HEK293 (cell line): ENCODE data around the gene TUG1.

ENCODE experiments used
- CTCF ChIA-PET: fragments of 350-600 bp; formaldehyde crosslinking; extraction: SDS; loops from one replicate; lab custom pipeline; 2021; ENCODE audit warnings: antibody characterized with exemption; lab: Yijun Ruan, JAX
- POLR2A ChIA-PET: fragments of 300-600 bp; formaldehyde crosslinking; extraction: SDS; loops from one replicate; lab custom pipeline; 2020; ENCODE audit warnings: antibody characterized with exemption, inconsistent platforms; lab: Yijun Ruan, JAX
- H3K27ac ChIP-seq: fragments of 200-500 bp; sonication (Bioruptor generic); 2 replicates; pipeline ENCODE4 v1.5.1; 2014; ENCODE audit warnings: low read depth, low read length, control low read depth, inconsistent platforms; ENCODE audit errors: extremely low read depth
- H3K36me3 ChIP-seq, 2 experiments: fragments of 200-500 bp in 1 of 2; sonication (Bioruptor generic) in 1 of 2; 1 replicate in 1 of 2; 2 replicates in 1 of 2; pipeline ENCODE4 v1.5.1; 2014 to 2017; ENCODE audit warnings: inconsistent platforms in 2 of 2, low read length in 2 of 2; ENCODE audit not compliant: control insufficient read depth in 2 of 2, insufficient read depth in 1 of 2
- H3K4me1 ChIP-seq: fragments of 200-500 bp; sonication (Bioruptor generic); 2 replicates; pipeline ENCODE4 v1.5.1; 2014; ENCODE audit warnings: mild to moderate bottlenecking, low read length, inconsistent platforms; ENCODE audit not compliant: control insufficient read depth, insufficient read depth
- H3K4me3 ChIP-seq: 2 replicates; pipeline ENCODE4 v1.5.1; 2011; ENCODE audit warnings: low read depth, mild to moderate bottlenecking, control low read depth, low read length, moderate library complexity
- H3K9me3 ChIP-seq: fragments of 200-500 bp; sonication (Bioruptor generic); 2 replicates; pipeline ENCODE4 v1.5.1; 2014; ENCODE audit warnings: low read depth, low read length, inconsistent platforms; ENCODE audit not compliant: control insufficient read depth, insufficient read depth
- CTCF ChIP-seq: fragments of 450-650 bp; formaldehyde crosslinking; IDR thresholded peaks from 2 replicates; pipeline ENCODE4 v1.5.1; 2016; ENCODE audit warnings: missing biosample characterization, missing genetic modification characterization
- GLI4 ChIP-seq: fragments of 450-650 bp; formaldehyde crosslinking; IDR thresholded peaks from 2 replicates; pipeline ENCODE4 v1.5.1; 2016; ENCODE audit warnings: missing biosample characterization, missing genetic modification characterization
- GLIS1 ChIP-seq: fragments of 450-650 bp; formaldehyde crosslinking; IDR thresholded peaks from 2 replicates; pipeline ENCODE4 v1.5.1; 2016; ENCODE audit warnings: missing biosample characterization, missing genetic modification characterization
- HOXC10 ChIP-seq: sonication (generic); formaldehyde crosslinking; IDR thresholded peaks from 2 replicates; pipeline ENCODE4 v1.8.1; 2023; ENCODE audit warnings: mild to moderate bottlenecking, missing genetic modification reagents
- KLF16 ChIP-seq: fragments of 450-650 bp; formaldehyde crosslinking; IDR thresholded peaks from 2 replicates; pipeline ENCODE4 v1.5.1; 2017; ENCODE audit warnings: missing biosample characterization, missing genetic modification characterization
- KLF17 ChIP-seq: fragments of 450-650 bp; formaldehyde crosslinking; IDR thresholded peaks from 2 replicates; pipeline ENCODE4 v1.5.1; 2016; ENCODE audit warnings: missing biosample characterization, missing genetic modification characterization
- SCRT1 ChIP-seq: fragments of 450-650 bp; formaldehyde crosslinking; IDR thresholded peaks from 2 replicates; pipeline ENCODE4 v1.5.1; 2016; ENCODE audit warnings: missing biosample characterization, missing genetic modification characterization, borderline replicate concordance
- TCF7L2 ChIP-seq: IDR thresholded peaks from 2 replicates; pipeline ENCODE4 v1.6.1; 2011; ENCODE audit warnings: low read depth, mild to moderate bottlenecking, inconsistent platforms, low read length, moderate library complexity, borderline replicate concordance
- ZBTB11 ChIP-seq: fragments of 450-650 bp; formaldehyde crosslinking; conservative IDR thresholded peaks from 2 replicates; pipeline ENCODE4 v1.5.1; 2016; ENCODE audit warnings: low read depth, missing biosample characterization, missing genetic modification characterization
- ZNF112 ChIP-seq: fragments of 450-650 bp; formaldehyde crosslinking; IDR thresholded peaks from 2 replicates; pipeline ENCODE4 v1.5.0; 2017; ENCODE audit warnings: missing biosample characterization, missing genetic modification characterization
- ZNF2 ChIP-seq: fragments of 450-650 bp; formaldehyde crosslinking; IDR thresholded peaks from 2 replicates; pipeline ENCODE4 v1.5.1; 2016; ENCODE audit warnings: missing biosample characterization, missing genetic modification characterization
- ZNF350 ChIP-seq: fragments of 450-650 bp; formaldehyde crosslinking; IDR thresholded peaks from 2 replicates; pipeline ENCODE4 v1.5.0; 2017; ENCODE audit warnings: missing biosample characterization, mild to moderate bottlenecking, missing genetic modification characterization
- ZNF354C ChIP-seq: fragments of 450-650 bp; formaldehyde crosslinking; IDR thresholded peaks from 2 replicates; pipeline ENCODE4 v1.5.1; 2016; ENCODE audit warnings: missing biosample characterization, missing genetic modification characterization, low read depth, borderline replicate concordance
- ZNF366 ChIP-seq: fragments of 450-650 bp; formaldehyde crosslinking; conservative IDR thresholded peaks from 2 replicates; pipeline ENCODE4 v1.5.1; 2016; ENCODE audit warnings: missing biosample characterization, missing genetic modification characterization
- ZNF423 ChIP-seq: fragments of 450-650 bp; formaldehyde crosslinking; IDR thresholded peaks from 2 replicates; pipeline ENCODE4 v1.5.1; 2016; ENCODE audit warnings: missing biosample characterization, missing genetic modification characterization
- ZNF518A ChIP-seq: fragments of 450-650 bp; formaldehyde crosslinking; conservative IDR thresholded peaks from 2 replicates; pipeline ENCODE4 v1.5.1; 2016; ENCODE audit warnings: low read depth, missing biosample characterization, missing genetic modification characterization
- ZNF558 ChIP-seq: fragments of 450-650 bp; formaldehyde crosslinking; IDR thresholded peaks from 2 replicates; pipeline ENCODE4 v1.5.1; 2016; ENCODE audit warnings: missing biosample characterization, missing genetic modification characterization
- ZNF677 ChIP-seq: fragments of 450-650 bp; IDR thresholded peaks from 2 replicates; pipeline ENCODE4 v1.5.0; 2018; ENCODE audit warnings: missing biosample characterization, mild to moderate bottlenecking, missing genetic modification characterization, moderate library complexity
- ZNF747 ChIP-seq: fragments of 450-650 bp; formaldehyde crosslinking; IDR thresholded peaks from 2 replicates; pipeline ENCODE4 v1.5.1; 2016; ENCODE audit warnings: missing biosample characterization, missing genetic modification characterization
- ZNF785 ChIP-seq: fragments of 450-650 bp; formaldehyde crosslinking; IDR thresholded peaks from 2 replicates; pipeline ENCODE4 v1.5.1; 2016; ENCODE audit warnings: missing biosample characterization, missing genetic modification characterization
- ZXDB ChIP-seq: fragments of 450-650 bp; formaldehyde crosslinking; IDR thresholded peaks from 2 replicates; pipeline ENCODE4 v1.5.1; 2016; ENCODE audit warnings: missing biosample characterization, missing genetic modification characterization
- TF ChIP-seq, protein P1 (sequence below): fragments of 450-650 bp; formaldehyde crosslinking; IDR thresholded peaks from 2 replicates; pipeline ENCODE4 v1.5.1; 2017; ENCODE audit warnings: missing biosample characterization, missing genetic modification characterization
- TF ChIP-seq, protein P2 (sequence below): fragments of 450-650 bp; formaldehyde crosslinking; IDR thresholded peaks from 2 replicates; pipeline ENCODE4 v1.5.1; 2016; ENCODE audit warnings: missing biosample characterization, missing genetic modification characterization

The TUG1 gene

DNA sequence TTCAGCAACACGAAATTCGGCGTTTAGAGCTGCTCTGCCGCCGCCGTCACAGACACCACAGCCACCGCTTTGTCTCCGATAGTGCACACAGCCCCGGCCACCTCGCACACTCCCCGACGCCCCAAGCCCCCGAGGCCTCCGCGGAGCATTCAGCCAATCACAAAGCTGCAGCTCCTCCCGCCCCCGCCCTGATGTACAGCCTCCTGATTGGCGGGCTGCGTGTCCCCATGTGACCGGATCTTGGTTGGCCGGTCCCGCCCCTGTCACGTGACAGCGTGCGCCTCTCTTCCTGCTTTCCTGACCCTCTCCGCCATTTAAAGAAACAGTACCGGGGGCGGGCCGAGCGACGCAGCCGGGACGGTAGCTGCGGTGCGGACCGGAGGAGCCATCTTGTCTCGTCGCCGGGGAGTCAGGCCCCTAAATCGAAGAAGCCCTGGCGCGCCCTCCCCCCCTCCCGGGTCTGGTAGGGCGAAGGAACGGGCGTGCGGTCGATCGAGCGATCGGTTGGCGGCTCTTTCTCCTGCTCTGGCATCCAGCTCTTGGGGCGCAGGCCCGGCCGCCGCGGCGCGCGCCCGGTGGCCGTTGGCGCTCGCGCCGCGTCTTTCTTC is at the start of gene TUG1:
TUG1 (plus strand) TSS at position 342 of the 608 bp plus-strand sequence.
- ChIA-PET CTCF (interaction anchor here (0.7 to 1.5 kb wide), 6 partner anchors 24 to 243 kb away, joined by 3 to 5 read pairs (median 3); partner anchors contain the start of genes LIMK2 and SELENOM), POLR2A (interaction anchor here (0.6 to 2.6 kb wide), 29 partner anchors 8 to 843 kb away, joined by 3 to 29 read pairs (median 4); partner anchors contain the start of genes DRG1, INPP5J, LIMK2 and PES1)
- Histone ChIP-seq H3K4me1 (peaks cover 5% of the 10 kb centered on the region; the same call in 1 of the 2 replicates), H3K27ac (peak within 1 kb of the TSS; percentile 95), H3K4me3 (peak within 1 kb of the TSS; percentile 82), H3K36me3 (peaks cover 14 to 52% of the 10 kb centered on the region in 2 experiments; a peak in 2 of 3 replicates), H3K9me3 (peaks cover 13% of the 10 kb centered on the region)
- no peak for TF ChIP-seq ZNF785 (tag by site-specific recombination)
- no peak for TF ChIP-seq ZNF350 (tag by site-specific recombination)
- TF ChIP-seq HOXC10: no peak
- TF ChIP-seq GLI4 (tag by site-specific recombination): no peak
- TF ChIP-seq ZNF2: no peak
- TF ChIP-seq ZNF747 (tag by site-specific recombination): no peak
- no peak for TF ChIP-seq SCRT1 (tag by site-specific recombination)
- TF ChIP-seq ZXDB (tag by site-specific recombination): peak; percentile 42
- TF ChIP-seq ZNF423: no peak
- TF ChIP-seq, protein P1, sequence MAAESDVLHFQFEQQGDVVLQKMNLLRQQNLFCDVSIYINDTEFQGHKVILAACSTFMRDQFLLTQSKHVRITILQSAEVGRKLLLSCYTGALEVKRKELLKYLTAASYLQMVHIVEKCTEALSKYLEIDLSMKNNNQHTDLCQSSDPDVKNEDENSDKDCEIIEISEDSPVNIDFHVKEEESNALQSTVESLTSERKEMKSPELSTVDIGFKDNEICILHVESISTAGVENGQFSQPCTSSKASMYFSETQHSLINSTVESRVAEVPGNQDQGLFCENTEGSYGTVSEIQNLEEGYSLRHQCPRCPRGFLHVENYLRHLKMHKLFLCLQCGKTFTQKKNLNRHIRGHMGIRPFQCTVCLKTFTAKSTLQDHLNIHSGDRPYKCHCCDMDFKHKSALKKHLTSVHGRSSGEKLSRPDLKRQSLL (tag by site-specific recombination): peak; percentile 64; the same call in 1 of the 2 replicates
- TF ChIP-seq, protein P2, sequence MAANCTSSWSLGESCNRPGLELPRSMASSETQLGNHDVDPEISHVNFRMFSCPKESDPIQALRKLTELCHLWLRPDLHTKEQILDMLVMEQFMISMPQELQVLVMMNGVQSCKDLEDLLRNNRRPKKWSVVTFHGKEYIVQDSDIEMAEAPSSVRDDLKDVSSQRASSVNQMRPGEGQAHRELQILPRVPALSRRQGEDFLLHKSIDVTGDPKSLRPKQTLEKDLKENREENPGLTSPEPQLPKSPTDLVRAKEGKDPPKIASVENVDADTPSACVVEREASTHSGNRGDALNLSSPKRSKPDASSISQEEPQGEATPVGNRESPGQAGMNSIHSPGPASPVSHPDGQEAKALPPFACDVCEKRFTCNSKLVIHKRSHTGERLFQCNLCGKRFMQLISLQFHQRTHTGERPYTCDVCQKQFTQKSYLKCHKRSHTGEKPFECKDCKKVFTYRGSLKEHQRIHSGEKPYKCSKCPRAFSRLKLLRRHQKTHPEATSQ (tag by site-specific recombination): no peak
- TF ChIP-seq ZNF112 (tag by site-specific recombination): no peak
- TF ChIP-seq ZNF558 (tag by site-specific recombination): no peak
- TF ChIP-seq ZNF518A (tag by site-specific recombination): peak; percentile 91
- 0 out of 2 replicates have a peak, but pooled peaks have one; percentile 33 for TF ChIP-seq ZNF677 (tag by site-specific recombination)
- TF ChIP-seq GLIS1 (tag by site-specific recombination): no peak
- no peak for TF ChIP-seq CTCF (tag by site-specific recombination)
- TF ChIP-seq KLF17 (tag by site-specific recombination): peak; percentile 55; the same call in 1 of the 2 replicates
- TF ChIP-seq ZNF354C (tag by site-specific recombination): no peak
- TF ChIP-seq TCF7L2: no peak
- peak; percentile 80 for TF ChIP-seq KLF16 (tag by site-specific recombination)
- TF ChIP-seq ZNF366 (tag by site-specific recombination): peak; percentile 58
- TF ChIP-seq ZBTB11 (tag by site-specific recombination): peak; percentile 69
